Nucleus accumbens (tissue), 56 donors: Measurements from ENCODE around the gene ARID5B.

Source experiments
- DNase-seq, 56 donors: peaks; one replicate each; lab custom pipeline; 2025; lab: John Stamatoyannopoulos, UW

Gene ARID5B

DNA sequence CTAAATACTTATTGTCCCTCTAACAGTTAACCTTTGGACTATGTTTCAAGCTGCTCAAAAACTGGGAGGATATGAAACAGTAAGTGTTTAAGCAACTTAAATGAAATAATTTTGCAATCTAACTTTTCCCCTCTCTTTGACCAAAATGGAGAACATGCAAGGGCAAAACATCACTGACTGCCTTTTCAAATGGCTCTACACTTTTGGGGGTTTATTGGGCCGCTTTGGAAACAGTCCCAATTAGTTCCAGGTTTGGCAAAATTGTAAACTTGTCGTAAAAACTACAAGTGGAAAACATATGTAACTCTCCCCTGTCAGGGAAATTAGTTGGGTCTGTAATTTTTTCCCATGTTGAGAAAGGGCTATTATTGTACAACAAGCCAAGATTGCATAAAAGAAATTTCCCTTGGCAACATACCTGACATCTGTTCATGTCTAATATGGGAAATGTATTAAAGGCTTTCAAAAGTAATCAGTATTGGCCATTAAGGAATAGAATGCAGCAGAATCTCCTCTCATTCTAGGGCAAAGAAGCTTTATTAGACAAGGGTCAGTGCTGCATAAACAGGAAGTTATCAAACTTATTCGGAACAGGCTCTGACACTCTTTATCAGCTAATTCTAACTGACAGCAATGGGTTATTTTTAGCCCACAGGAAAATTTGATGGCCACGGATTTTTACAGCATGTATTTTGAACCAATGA, 157.9 kb downstream of the ARID5B start:
- DNase-seq, result no peak

DNA sequence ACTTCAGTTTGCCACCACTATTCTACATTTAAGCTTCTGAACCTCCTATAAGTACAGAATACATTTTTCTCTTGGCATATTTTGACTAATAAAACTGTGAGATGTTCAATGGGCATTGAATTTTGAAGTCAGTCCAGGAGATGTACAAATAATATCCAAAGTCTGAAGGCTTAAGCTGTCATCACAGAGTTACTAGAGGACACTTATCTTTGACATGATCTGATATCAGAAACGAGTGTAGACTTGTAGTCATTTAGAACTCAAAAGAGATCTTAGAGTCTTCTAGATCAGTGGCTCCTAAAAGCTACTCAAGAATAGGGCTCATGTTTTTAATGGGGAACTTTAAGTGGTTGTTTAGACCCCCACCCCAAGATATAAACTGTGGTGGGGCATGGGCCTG, 160.5 kb downstream of the ARID5B start:
- DNase-seq, result no peak

DNA sequence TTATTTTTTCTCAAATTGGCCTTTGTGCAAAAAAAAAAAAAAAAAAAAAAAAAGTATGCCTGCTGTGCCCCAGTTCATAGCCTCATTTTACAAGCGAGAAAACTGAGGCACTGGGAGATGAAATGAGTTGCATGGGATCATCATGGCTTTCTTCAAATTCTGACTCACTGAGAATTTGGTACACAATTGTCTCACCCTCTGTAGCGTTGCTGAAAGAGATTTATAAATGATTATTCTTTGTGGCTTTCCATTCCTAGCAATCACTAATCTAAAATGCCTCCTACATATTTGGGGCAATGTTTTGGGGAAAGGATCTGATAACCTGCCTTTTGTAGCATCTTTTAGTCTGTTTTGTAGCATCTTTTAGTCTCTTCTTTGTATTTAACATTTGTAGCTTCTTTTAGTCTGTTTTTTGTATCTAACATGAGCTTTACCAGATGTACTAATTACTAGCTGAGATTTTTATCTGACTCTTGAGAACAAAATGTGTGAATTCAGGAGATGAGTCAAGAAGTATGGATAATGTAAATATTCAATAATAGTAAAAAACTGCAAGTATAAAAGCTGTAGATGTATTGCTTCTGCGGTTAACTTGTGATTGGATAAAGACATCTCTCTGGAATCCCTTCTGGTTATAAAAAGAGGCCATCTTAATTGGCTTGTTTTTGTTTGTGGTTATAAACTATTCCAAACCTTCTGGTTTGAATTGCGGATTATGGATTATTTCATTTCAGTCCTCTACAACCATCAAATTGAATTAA, 161.4 kb downstream of the ARID5B start:
- no peak for DNase-seq

DNA sequence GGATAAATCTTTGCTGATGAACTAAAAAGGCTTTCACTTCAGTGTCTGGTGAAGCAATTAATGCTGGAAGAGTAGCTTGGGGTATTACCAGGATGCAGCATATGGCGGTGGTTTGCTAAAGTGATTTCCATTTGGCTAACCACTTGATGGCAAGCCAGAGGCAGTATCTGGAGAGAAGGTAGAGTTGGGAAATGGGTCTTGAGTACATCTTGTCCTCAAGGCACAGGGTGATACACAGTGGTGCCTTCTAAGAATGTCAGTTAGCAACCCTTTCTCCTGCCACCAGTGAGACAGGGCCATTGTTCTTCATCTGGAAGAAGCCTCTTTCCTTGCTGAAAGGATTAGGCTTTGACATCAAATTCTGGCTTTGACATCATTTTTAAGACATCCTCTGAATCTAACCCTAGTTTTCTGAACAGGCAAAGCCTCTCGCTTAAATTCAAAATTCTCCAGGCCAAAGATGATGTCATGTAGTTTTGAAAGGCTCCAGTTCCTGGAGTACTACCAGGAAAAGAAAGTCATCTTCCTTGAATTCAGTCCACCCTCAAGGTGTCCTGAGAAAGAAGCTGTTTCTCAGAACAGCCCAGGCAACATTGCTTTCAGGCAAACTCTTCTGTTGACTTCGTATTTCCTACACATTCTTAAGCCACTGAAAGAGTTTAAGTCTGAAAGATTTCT, 162.4 kb downstream of the ARID5B start:
- no peak for DNase-seq

- DNase-seq, result no peak
These were observed 166.1 kb downstream of the ARID5B start for GRCh38 chr10:62067560-62067959.

DNA sequence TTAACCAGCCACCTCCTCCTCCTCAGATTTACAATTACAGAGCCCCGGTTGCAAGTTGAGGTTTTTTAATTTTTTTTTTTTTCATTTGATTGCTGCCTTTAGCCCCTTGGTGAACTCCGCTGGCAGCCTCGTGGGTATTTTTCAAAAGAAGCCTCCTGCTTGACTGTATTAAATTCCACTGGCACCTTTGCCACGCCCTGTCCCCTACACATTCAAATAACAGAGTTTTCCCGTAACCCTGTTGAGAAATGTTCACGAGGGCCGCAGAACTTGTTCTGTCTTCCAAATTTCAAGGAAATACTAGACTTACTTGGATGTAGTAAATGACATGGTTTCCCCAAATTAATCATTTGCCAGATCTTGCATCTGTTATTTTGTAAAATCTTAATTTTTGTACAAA, 167.0 kb downstream of the ARID5B start:
- no peak for DNase-seq

DNA sequence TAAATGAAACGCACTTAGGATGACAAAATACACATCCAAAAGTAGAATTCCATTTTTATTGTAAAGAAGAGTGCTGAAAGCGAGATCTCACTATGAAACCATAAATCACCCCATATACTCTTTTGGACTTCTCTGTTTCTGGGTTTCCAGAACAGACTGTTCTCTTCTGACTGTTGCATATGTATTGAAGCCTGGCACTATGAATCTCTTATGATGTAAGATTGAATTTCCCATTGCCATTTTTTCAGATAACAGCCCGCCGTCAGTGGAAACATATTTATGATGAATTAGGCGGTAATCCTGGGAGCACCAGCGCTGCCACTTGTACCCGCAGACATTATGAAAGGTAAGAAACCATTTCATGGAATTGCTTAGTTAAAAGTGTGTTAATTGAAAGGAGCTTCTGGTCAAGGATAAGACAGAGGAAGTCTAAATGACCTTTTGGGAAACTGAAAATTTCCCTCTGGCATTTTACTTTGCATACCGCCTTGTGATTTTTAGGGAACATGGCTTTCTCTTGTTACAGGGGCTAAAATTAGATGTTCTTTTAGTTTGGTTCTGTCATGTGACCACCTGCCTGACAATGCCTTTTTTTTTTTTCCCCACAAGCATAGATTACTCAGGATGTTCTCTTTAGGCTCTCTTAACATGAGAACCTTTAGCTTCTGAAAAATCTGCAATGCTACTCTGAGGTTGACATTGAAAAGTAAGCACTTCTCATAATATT, 168.1 kb downstream of the ARID5B start:
- DNase-seq, result no peak

- DNase-seq, result no peak
These were observed 170.4 kb downstream of the ARID5B start for GRCh38 chr10:62071846-62072281.

DNA sequence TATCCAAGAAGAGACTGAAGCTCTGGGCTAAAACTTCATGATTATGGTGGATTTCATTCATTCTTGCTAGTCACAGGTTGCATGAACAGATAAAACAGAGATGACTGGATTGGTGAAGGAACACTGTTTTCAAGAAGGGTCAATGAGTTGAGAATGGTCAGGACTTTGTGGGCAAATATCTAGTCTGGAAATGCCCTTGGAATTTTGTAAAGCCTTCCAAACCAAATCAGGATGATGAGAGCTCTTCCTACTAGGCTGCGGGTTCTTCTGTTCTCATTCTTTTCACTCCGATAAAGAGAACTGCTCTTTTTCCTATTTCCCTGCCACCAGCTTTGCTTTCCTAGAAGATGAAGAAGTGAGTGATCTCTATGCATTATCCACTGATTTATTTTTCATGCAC, 171.4 kb downstream of the ARID5B start:
- DNase-seq, result no peak

DNA sequence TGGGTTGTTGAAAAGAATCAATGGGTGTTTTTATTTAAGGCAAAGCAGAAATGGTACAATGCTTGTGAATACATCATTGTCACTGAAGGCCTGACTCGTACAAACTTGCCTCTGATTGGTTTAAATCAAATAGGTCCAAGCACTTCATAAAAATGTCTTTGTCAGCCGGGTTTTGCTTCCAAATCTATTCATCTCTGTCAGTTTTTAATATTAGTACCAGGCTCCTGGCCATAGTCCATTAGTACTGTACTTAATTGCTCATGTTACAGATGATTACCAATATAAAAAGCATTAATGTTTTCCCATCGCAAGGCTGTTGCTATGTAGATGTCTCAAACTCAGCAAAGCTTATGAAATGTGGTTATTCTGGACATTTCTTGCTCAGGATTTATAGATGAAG, 171.9 kb downstream of the ARID5B start:
- no peak for DNase-seq

DNA sequence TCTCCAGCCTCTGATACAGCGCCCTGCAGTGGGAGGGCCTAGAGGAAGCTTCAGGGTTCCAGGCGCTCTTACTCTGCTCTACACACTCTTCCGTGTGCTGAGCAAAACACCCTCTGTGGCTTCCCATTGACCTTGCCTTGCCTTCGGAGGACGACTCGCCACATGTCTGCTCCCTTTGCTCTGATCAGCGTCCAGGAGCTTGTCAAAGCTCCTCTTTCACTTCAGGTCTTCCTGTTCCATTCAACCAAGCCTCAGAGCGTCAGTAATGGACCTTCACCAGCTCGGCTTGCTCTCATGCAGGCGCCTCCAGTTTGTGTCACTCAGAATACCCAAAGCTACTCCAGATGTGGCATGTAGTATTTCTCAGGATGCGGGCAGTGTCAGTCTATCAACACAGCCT, 173.9 kb downstream of the ARID5B start:
- no peak for DNase-seq

DNA sequence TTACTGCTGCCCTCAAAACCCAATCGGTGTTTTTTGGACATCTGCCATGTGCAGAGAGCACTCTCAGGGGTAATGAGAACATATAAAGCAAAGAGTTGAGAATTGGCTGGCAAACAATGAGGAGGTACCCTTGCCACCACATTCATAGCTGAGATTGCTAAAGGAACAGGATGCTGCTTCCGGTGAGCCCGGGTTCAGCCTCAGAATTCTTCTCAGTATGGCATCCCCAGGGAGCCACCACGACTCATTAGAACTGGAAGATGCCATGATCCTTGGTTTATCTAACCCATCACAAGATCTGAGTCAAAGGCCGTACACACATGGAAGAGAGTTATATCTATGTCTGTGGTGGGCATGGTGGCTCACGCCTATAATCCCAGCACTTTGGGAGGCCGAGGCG, 174.4 kb downstream of the ARID5B start:
- no peak for DNase-seq

DNA sequence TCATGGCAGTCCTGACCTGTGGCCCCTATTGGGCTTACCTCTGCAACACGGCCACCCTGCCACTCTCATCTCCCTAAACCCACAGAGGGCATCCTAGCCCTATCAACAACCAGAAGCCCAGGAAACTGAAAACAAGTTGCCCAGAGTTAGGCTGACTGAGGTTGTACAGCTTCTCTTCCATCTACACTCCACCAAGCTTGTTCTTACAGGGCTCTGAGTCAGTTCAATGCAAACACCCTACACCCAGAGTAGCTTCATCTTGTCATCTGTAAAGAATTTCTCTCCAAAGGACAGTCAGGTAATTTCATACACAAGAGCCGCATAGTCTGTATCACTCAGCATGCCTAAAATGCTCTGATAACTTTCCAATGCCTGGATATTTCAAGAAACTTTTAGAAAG, 175.4 kb downstream of the ARID5B start:
- DNase-seq, result no peak

GRCh38 chr10:62077330-62078015, 176.0 kb downstream of the ARID5B start:
- DNase-seq, result no peak

DNA sequence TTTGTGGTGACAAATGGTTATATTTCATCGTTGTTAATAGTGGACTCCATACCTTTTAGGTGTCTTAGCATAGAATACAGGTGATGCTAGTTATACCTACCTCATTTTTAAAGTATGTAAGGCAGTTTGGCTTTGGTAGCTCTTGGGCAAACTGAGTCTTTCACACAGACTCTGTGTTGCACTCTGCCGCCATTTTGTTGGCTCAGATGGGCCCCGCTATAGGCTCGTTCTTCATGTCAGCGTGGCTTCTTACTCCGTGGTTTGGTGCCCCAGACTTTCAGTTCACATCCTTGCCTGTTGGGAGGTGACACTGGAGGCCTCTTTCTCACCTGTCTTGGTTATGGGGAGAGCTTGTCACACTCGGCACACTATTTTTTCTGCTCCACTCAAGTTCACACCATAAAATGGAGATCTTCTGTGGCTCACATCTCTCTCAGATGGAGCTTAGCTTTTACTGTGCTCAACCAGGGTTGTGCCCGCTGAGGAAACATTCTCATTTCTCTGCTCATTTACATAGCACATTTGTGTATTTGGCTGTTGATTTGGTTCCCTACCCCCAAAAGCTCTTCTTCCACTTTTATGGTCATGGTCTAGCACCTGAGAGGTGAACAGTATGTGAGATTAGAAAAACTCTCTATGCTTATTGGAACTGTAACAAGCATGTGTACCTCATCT, 178.5 kb downstream of the ARID5B start:
- no peak for DNase-seq

- DNase-seq, result no peak
These were observed 179.4 kb downstream of the ARID5B start for GRCh38 chr10:62080905-62081304.

- no peak for DNase-seq
These were observed 180.1 kb downstream of the ARID5B start for GRCh38 chr10:62081341-62082270.

GRCh38 chr10:62082271-62082656, 180.8 kb downstream of the ARID5B start:
- no peak for DNase-seq
